ENCODE results near the gene CAPZB. TPM values are rescaled to one million over a fixed set of nuclear protein-coding genes. Genes with fewer than 3 reads are reported as not detected.

Gene CAPZB
- total and polyA plus RNA-seq, 12 donors: 99.7 to 386 (median 164) TPM

- TF ChIP-seq, protein P1, sequence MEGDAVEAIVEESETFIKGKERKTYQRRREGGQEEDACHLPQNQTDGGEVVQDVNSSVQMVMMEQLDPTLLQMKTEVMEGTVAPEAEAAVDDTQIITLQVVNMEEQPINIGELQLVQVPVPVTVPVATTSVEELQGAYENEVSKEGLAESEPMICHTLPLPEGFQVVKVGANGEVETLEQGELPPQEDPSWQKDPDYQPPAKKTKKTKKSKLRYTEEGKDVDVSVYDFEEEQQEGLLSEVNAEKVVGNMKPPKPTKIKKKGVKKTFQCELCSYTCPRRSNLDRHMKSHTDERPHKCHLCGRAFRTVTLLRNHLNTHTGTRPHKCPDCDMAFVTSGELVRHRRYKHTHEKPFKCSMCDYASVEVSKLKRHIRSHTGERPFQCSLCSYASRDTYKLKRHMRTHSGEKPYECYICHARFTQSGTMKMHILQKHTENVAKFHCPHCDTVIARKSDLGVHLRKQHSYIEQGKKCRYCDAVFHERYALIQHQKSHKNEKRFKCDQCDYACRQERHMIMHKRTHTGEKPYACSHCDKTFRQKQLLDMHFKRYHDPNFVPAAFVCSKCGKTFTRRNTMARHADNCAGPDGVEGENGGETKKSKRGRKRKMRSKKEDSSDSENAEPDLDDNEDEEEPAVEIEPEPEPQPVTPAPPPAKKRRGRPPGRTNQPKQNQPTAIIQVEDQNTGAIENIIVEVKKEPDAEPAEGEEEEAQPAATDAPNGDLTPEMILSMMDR (IDR thresholded peaks at IDR 0.05): no peak
- no peak for TF ChIP-seq POLR2A (IDR thresholded peaks at IDR 0.05)
- H3K9me3 ChIP-seq (replicated peaks in 1 of 3): no peaks in the 10 kb centered on the region
- peaks cover 0 to 53% of the 10 kb centered on the region in 2 donors for H3K36me3 ChIP-seq (replicated peaks in 1 of 2)
- no peak overlapping the region for H3K4me3 ChIP-seq
- no peak overlapping the region for H3K27ac ChIP-seq
- no peak for DNase-seq
- intact Hi-C loops (cut with DNase I): no loop called here
- peaks cover 0 to 7% of the 10 kb centered on the region in 2 donors for H3K4me1 ChIP-seq (replicated peaks in 1 of 2)
- H3K27me3 ChIP-seq: no peaks in the 10 kb centered on the region
- 72 to 82% (median 75%) methylated on average over 6 of the region's 6 CpGs for WGBS, 4 donors
Observed at GRCh38 chr1:19346026-19346425, 139.3 kb downstream of the CAPZB start.

DNA sequence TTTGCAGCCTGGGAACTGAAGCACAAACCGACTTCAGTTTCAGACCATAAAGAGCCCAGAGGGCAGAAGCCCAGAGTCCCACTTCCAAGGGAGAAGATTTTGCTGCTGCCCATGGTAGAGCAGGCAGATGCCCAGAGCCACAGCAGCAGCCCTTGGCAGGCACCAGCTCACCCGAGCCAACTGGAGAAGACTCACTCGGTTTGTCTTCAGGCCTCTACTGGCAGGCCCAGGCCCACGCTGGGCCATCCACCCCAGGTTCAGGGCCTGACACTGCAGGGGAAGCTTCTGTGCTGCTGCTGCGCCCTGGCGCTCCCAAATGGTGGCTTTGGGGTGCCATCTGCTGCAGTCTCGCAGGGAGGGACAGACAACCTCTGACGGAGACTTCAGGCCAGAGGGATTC, 139.9 kb downstream of the CAPZB start:
- Histone ChIP-seq H3K36me3 (replicated peaks in 1 of 2) (peaks cover 0 to 57% of the 10 kb centered on the region in 2 donors), H3K9me3 (replicated peaks in 1 of 3) (no peaks in the 10 kb centered on the region), H3K4me3 (no peak overlapping the region), H3K4me1 (replicated peaks in 1 of 2) (peaks cover 0 to 7% of the 10 kb centered on the region in 2 donors), H3K27ac (no peak overlapping the region), H3K27me3 (no peaks in the 10 kb centered on the region)
- no peak for DNase-seq
- whole genome bisulfite sequencing, 4 donors: 93 to 100% (median 93%) methylated on average over 2 to 8 of the region's 8 CpGs
- intact Hi-C loops (cut with DNase I): loop anchor here in 1 of 2 donors (2.0 kb wide), 1 partner anchor 307 kb away; no protein-coding TSS in a partner anchor
- TF ChIP-seq, protein P1 (IDR thresholded peaks at IDR 0.05): no peak
- TF ChIP-seq POLR2A (IDR thresholded peaks at IDR 0.05): no peak

GRCh38 chr1:19344831-19345230, 140.5 kb downstream of the CAPZB start:
- Histone ChIP-seq H3K4me3 (no peak overlapping the region), H3K4me1 (replicated peaks in 1 of 2) (peaks cover 0 to 7% of the 10 kb centered on the region in 2 donors), H3K36me3 (replicated peaks in 1 of 2) (peaks cover 0 to 56% of the 10 kb centered on the region in 2 donors), H3K9me3 (replicated peaks in 1 of 3) (no peaks in the 10 kb centered on the region), H3K27ac (no peak overlapping the region), H3K27me3 (no peaks in the 10 kb centered on the region)
- no peak for DNase-seq
- 93 to 99% (median 94%) methylated on average over 10 to 11 of the region's 11 CpGs for WGBS, 4 donors
- intact Hi-C loops (cut with DNase I): loop anchor here (2.0 to 5.0 kb wide), 2 partner anchors 307 to 308 kb away; no protein-coding TSS in a partner anchor
- no peak for TF ChIP-seq POLR2A (IDR thresholded peaks at IDR 0.05)
- TF ChIP-seq, protein P1 (IDR thresholded peaks at IDR 0.05): no peak

DNA sequence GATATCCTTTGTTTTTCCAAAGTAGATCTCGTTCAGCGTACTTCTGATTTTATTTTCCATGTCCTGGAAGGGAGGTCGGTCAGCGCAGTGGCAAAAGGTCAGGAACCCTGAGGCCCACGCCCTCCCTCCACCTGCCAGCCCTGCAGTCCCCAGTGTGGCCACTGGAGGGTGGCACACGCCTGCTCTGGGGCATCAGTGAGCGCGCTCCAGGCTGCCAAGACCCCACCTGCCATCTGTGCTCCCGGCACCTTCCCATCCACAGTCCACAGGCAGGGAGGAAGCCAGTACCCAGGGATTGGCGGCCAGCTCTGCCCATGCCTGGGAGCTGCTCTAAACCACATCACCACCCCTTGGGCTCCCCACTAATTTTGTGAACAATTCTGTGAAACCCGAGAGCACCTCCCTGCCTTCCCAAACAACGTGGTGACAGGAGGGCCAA, 140.9 kb downstream of the CAPZB start:
- peak overlapping the region in 1 of 5 donors; percentile 16 for H3K27ac ChIP-seq
- intact Hi-C loops (cut with DNase I): loop anchor here (2.0 to 5.0 kb wide), 2 partner anchors 308 kb away; no protein-coding TSS in a partner anchor
- no peaks in the 10 kb centered on the region for H3K27me3 ChIP-seq
- no peak for TF ChIP-seq POLR2A (IDR thresholded peaks at IDR 0.05)
- TF ChIP-seq, protein P1 (IDR thresholded peaks at IDR 0.05): peak; percentile 85 to 93 (median 90)
- H3K36me3 ChIP-seq (replicated peaks in 1 of 2): peaks cover 0 to 56% of the 10 kb centered on the region in 2 donors
- H3K4me3 ChIP-seq: no peak overlapping the region
- H3K9me3 ChIP-seq (replicated peaks in 1 of 3): no peaks in the 10 kb centered on the region
- 52 to 61% (median 59%) methylated on average over 10 to 12 of the region's 12 CpGs for WGBS, 4 donors
- H3K4me1 ChIP-seq (replicated peaks in 1 of 2): peaks cover 0 to 7% of the 10 kb centered on the region in 2 donors
- peak in 6 of 7 donors; percentile 50 to 69 (median 58) for DNase-seq

Measured in adrenal gland (tissue), 12 donors.